Inflammatory macrophage treated with lipopolysaccharide for 1 hour (primary cell): Measurements from ENCODE around the gene G3BP1.
A peak's percentile ranks its signal among the peaks of the same experiment; 100 is the strongest.
"Not testable (repeated sequence)": the region's sequence is repeated elsewhere in the genome, so short reads cannot be mapped to it uniquely, and the experiment has no call there.

Experiments
- DNase-seq, 2 donors: peaks; one replicate each; pipeline ENCODE4 v3.0.0-alpha.2; 2020 to 2022

The G3BP1 gene

DNA sequence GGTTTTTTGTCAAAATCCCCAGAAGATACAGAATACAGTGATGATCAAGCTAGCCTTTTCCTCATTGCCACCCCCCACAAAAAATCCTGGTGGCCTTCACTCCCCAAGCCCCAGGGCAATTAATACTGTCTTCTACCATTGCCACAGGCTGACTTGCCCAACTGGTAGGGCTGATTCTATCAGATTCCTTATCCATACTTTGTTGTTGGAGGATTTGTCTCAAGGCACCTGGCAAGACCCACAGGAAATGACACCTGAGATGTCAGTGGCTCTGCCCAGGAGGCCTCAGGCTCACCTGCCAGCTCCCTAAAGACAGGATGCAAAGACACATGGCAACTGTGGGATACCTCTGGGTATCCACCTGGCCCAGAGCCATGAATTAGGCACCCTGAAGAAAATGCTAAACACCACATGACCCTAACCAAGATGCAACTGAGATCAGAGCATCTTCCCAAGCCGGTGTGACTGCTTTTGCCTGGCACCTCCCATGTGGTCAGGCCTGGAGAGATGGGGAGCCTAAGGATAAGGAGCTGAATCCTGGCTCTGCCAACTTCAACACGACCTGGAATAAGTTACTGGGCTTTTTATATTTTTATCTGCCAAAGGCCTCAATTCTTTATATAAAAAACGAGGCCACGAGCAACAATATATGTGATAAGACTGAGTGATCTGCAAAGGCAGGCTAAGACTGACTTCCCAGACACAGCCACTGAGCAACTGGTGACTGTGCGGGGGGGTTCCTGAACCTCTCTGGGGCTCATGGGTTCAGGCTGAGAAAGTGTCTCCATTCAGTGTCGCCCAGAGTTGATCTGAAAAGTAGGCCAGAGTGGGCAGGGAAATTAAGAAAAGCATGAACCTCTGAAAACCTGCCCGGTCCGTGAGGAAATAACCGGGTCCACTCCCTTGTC, 14.3 kb upstream of the G3BP1 start:
- peak; percentile 26 to 41 for DNase-seq

DNA sequence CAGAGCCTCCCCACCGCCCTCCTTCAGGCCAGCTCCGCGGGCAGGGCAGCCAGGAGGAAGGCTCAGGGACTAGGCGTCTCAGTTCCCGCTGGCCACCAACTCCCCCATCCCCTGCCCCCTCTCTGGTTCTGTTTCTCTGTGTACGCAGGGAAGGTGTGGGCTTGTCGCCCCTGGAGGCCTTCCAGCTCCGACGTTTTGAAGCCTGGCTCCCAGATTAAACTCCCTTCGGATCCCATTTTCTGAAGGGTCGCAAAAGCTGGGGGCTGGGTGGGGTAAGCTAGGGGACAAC, 13.7 kb upstream of the G3BP1 start:
- DNase-seq, result no peak

DNA sequence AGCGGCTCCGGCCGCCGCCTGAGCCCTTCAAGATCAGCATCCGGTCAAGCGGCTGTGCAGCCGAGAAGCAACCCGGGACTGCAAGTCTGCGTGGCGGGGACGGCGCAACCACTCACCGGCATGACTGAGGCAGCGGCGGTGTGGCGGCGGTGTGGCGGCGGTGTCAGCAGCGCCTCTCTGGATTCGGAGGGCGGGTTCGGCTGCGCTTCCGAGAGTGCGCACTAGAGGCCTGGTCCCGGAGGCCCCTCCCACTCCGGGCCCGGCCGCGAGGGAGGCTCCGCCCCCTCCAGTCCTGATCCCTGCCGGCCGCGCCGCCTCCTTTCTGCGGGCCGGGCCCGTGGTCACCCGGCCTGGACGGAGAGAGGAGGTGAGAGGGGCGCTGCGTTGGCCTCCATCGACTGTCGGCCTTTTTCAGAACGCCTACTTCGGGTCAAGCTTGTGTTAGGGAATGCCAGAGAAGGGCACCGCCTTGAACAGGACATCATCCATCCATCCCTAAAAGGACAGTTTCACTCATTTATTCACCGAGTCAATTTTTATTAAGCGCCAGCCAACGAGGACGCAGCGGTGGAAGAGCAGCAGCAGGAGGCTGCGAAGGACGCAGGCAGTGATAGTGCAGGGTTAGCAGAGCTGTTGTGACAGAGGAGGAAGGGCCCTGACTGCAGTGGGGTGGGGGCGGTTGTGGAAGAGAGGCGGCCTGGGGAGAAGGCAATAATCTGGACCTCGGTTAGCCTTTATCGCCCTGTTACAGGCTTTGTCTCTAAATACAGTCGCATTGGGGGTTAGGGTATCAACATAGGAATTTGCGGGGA, 13.1 kb upstream of the G3BP1 start, which contains the start of gene ATOX1:
TSS of gene ATOX1 (minus strand) at position 202 of the 812 bp plus-strand sequence. CDS start at position 122, 80 bp downstream.
- DNase-seq, result peak; percentile 88 to 94

DNA sequence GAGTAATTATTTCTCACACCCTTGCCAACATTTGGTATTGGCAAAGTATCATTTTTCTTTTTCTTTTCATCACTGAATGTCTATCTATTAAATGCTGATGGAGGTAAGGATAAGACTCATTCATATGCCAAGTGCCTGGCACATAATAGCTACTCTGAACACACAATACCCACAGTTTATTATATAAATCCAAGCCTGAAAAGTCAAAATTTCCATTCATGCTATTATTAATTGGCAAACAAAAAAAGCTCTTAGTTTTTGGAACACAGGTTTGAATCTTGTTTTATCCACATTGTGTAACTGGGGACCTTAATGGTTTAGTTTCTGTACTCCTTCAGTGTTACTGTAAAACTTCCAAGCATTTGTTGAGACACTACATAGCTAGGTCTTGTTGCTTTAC, 7.0 kb upstream of the G3BP1 start:
- no peak for DNase-seq

DNA sequence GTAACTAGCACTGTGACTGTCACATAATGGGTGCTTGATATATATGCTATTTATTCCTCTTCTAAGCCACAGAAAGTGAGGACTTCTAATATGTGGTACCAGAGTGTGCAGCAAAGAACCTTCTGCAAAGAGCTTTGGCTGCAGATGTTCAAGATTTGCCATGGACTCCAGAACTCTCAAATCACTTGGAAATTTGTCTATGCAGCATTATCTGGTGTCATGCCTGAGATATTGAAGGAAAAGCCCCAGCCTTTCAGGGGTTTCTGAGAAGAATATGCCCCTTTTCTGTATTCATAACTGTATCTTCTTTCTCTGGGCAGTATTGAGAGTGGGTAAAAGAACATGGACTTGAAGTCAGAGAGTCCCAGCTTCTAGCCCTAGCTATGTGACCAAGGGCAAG, 4.8 kb upstream of the G3BP1 start:
- no peak for DNase-seq

DNA sequence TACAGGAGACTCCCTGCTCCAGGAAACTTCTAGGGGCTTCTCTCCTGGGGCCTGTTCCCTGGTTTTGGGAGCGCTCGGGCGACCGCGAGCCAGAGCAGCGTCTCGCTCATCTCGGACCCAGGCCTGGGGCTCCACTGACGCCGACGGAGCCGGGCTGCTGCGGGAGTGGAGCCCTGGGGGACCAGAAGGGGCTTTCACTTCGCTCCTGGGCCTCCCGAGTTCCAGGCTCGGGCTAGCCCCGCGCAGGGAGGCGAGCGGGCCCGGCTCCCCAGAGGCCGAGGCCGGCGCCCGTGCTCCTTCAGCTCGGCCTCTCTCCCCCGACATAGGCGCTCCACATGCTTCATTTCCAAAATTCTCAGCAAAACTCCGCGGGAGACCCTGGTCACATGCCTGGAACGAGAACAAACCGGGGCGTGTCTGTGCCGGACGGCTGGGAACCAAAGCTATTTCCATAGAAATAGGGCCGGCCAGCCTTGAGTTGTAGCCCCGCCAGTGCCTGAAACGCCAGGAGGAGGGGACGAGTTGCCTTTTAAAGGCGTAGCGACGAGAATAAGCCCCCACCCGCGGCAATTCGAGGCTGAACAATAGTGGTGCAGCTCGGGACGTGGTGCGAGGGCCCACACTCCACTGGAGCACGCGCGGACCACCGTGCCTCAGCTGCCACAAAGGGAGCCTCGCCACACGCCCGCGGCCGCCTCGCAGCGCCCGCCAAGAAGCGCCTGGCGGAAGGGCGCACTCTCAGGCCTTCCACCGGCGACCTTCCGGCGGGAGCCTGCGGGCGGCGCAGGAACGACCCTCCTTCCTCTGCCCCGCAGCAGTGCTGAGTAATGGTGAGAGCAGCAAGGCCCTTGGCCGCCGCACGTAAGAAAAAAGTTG, 1.1 kb upstream of the G3BP1 start:
- DNase-seq, result peak; percentile 52 to 53

DNA sequence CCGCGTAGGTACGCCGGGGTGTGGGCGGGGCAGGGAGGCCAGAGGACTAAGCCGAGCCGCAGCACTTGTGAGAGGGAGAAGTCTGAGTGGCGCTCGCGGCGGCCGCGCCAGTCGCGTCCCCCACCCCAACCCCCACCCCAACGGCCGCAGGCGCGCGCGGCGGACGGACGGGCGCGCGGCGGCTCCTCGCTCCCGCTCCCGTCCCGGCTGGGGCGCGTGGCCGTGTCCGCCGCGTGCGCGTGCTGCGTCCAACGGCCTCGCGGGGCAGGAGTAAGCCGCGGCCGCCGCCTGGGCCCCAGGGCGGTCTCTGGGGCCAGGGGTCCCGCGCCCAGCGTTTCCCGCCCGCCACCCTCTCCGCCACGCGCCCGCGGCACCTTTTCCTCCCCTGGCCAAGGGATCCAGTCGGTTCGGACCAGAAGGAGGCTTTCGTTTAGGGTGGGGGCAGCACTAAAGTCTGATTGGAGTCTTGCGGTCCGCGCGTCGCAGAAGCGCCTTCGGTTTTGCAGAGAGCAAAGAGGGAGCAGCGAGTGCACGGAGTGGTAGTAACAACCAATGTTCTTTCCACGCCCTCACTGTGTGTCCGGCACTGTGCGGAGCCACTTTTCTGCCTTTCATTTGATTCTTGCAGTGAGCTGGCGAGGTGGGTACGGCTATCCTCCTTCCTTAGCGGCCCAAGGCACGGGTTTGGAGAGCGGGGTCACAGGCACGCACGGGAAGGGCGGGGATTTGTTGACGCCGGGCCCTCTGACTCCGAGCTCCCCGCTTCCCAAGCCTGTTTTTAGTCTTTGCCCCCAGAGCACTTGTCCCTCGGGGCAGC, 483 bp downstream of the G3BP1 start:
- DNase-seq, result peak in 1 of 2 donors; percentile 31

DNA sequence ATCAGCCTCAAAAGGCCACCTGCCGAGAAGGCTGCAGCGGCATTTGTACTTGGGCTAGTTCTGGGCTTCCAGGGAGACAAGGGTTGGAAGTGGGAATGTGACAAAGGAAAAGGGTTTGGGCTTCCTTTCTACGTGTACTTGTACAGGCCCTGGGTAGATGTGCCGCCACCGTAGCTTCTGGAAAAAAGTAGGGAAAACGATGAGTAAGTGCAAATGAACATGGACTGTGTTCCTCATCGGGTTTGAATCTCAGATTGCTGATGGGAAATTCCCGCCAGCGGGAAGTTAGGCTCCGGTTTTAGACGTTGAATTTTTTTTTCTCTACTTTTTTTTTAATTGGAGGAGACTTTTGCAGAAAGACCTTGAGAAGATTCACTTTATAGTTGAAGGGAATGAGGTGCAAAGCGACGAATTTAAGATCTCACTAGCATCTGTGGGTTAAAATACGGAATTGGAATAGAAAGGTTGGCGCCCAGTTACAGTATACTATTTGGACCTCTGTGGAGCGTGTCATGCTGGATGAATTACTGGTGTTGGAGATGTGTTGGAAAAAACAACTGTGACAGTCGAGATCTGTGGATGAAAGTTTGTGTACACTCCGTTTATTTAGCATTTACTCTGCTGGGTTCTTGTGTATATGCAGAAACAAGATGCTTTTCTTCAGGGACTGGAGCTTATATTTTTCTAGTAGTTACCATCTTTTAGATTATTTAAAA, 1.2 kb downstream of the G3BP1 start:
- DNase-seq, result peak; percentile 62 to 64

DNA sequence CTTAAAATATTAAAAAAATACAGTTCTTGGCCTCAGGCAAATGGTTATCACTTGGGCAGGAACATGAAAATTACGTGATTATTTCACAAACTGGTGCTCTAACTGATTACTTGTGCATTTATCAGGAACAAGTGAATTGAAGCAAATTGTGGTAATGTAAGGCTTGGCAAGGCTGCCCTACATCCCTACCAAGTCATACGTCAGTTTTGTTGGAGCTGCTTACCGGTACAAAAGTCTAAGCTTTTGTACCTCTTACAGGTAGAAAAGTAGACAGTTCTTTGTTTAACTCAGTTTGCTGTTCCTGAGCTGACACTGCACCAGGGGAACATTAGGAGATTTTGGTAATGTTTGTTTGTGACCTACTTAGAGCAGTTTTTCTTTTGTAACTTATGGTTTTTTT, 2.2 kb downstream of the G3BP1 start:
- DNase-seq, result no peak

DNA sequence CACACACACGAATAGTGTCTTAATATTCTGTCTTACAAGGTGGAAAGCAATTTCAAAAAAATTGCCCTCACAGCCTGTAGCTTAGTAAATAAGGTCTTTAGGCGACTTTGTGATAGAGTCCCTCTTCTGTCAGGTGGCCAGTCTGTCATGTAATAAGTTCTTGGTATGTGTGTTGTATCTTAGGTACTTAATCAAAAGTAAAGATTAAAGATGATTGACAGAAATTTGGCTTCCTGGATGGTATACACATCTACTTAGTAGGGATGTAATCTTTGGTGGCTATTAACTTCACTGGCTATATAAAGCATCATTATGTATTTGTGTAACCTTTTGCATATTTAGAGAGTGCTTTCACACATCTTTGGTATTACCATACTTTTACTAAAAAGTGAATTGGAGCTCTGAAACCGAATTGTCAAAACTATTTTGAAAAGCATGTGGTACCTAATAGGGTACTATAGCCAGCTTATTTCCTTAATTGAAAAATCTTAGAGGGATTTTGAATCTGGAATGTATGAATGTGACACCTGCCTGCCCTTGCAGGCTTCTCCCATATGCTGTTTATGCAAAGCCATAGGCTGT, 3.4 kb downstream of the G3BP1 start:
- no peak for DNase-seq

DNA sequence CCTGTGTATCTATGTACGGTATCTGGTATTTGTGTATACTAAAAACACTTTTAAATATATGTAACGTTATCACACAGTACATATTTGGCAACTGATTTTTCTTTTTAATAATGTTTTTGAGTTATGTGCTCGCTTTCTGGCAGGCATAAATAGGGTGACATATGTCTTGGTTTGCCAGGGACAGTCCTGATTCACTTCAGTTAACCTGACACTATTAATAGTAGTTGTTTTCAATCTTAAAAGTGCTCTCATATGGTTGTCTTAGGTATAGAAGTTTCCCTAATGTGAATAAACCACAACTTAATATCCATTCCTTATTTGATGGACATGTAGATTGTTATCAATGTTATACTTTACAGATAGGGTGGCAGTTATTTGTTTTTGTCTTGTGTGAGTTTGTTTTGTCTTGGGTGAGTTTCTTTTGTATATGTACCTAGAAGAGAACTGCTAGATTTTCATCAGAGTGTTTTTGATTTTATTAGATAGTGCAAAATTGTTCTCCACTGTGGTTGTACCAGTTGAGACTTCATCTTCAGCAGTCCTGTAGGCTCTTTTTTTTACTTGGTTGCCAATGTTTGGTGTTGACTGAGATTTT, 7.9 kb downstream of the G3BP1 start:
- no peak for DNase-seq

DNA sequence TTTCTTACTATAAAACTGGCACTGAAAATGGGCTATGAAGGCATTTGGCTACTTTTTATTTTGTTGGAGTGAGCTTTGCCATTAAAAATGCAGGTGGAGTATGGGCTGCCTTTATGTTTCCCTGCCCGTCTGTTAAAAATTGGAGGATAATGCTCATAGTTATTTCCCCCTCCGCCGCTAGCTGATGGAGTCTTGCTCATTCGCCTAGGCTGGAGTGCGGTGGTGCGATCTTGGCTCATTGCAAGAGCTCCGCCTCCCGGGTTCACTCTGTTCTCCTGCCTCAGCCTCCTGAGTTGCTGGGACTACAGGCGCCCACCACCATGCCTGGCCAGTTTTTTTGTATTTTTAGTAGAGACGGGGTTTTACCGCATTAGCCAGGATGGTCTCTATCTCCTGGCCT, 8.6 kb downstream of the G3BP1 start:
- DNase-seq, result no peak

DNA sequence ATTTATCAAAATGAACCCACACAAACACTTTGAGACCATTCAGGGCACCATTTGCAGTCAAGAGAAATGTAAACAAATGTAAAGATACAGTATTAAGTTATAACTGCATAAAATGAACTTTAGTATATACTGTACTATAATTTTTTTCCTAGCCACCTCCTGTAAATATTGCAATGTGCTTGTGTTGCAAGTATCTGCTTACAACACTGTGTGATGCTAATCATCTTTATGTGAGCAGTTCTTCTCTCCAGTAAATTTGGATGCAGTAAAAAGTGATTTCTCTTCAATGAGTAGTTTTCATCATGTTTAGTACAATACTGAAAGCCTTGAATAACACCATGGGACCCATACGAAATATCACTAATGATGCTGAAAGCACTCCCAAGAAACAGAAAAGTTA, 9.4 kb downstream of the G3BP1 start:
- DNase-seq, result peak in 1 of 2 donors; percentile 26

DNA sequence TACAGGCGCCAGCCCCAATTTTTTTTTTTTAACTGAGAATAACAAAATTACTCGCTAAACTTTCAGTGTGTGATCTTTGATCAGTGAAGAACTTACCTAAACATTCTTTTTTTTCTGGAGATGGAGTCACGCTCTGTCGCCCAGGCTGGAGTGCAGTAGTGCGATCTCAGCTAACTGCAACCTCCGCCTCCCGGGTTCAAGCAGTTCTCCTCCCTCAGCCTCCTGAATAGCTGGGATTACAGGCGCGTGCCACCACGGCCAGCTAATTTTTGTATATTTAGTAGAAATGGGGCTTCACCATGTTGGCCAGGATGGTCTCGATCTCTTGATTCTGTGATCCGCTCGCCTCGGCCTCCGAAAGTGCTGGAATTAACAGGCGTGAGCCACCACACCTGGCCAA, 11.9 kb downstream of the G3BP1 start:
- not testable (repeated sequence) for DNase-seq

DNA sequence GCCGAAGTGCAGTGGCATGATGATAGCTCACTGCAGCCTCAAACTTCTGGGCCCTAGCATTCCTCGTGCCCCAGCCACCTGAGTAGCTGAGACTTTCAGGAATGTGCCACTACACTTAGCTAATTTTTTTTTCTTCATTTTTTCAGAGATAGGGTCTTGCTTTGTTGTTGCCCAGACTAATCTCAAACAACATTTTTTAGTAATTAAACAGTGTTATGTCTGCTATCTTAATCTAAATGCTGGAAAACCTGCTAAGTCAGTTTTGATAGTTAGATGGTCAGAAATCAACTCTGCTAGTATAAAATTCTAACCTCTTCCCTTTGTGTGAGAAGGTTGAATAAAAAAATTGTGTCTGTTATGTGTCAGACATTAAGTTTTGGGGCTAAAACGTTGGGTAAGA, 12.4 kb downstream of the G3BP1 start:
- no peak for DNase-seq

DNA sequence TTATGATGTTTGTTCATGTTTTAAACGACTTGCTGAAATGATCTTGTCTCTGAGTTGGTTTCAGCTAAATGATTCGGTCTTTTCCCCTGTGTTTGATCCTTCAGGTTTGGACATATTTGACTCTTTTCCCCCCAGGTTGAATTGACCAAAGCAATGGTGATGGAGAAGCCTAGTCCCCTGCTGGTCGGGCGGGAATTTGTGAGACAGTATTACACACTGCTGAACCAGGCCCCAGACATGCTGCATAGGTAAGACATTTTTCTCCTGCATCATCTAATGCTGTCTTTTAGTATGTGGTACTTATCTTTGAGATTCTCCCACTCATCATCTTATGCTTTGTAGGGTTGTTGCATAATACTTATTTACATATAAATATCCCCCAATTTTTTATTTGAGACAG, 14.7 kb downstream of the G3BP1 start:
- no peak for DNase-seq

DNA sequence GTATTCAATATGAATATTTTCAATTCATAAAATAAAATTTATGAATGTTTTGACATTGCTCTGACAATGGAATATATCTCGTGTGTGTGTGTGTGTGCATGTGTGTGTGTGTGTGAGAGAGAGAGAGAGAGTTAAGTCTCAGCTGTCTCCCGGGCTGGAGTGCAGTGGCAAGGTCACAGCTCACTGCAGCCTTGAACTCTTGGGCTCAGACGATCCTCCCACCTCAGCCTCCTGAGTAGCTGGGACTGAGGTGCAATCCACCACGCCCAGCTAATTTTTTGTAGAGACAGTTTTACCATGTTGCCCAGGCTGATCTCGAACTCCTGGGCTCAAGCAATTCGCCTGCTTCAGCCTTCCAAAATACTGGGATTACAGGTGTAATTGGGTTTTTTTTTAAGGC, 16.1 kb downstream of the G3BP1 start:
- DNase-seq, result no peak

DNA sequence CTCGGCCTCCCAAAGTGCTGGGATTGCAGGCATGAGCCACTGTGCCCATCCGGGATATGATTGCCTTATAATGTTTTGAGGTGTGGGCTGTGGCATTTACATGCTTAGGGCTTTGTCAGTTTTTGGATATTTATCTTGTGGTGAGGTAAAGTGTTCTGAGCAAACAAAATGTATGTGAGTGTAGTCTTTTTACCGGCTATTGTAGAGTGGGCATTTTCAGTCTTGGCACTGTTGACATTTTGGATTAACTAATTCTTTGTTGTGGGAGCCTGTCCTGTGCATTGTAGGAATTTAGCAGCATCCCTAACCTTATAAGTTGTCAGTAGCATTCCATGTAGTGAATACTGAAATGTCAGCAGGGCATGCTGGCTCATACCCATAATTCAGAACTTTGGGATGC, 21.6 kb downstream of the G3BP1 start:
- no peak for DNase-seq

DNA sequence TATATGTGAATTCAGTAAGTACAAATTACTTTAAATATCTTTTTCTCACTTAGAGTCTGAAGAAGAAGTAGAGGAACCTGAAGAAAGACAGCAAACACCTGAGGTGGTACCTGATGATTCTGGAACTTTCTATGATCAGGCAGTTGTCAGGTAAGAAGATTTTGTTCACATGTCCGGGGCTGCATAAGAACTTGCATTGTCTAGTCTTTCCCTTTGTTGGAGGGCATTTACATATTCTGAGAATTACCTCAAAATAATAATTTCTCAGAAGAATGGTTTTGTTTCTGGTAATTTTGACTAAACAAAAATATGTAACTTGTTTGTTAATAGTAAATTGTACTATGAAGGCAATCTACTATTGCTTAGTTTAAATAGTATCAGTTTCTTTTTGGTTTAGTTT, 23.7 kb downstream of the G3BP1 start:
- no peak for DNase-seq

DNA sequence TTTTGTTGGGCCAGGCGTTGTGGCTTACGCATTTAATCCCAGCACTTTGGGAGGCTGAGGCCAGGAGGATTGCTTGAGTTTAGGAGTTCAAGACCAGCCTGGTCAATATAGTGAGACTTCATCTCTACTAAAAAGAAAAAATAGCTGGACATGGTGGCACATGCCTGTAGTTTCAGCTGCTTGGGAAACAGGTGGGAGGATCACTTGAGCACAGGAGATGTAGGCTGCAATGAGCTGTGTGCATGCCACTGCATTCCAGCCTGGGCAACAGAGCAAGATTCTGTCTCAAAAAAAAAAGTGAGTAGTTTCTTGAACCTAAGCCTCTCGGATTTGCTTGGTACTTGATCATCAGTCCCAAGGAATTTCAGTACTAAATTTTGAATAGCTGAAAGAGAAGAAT, 26.9 kb downstream of the G3BP1 start:
- DNase-seq, result peak in 1 of 2 donors; percentile 21

DNA sequence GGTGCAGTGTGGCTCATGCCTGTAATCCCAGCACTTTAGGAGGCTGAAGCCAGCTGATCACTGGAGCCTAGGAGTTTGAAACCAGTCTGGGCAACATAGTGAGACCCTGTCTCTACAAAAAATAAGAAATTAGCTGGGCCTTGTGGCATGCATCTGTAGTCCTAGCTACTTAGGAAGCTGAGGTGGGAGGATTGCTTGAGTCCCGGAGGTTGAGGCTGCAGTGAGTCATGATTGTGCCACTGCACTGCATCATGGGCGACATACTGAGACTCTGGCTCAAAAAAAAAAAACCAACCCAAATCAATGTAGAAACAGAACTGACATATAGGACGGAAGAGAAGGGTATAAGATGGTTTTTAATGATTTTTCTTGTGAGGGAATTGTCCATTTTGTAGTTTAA, 27.7 kb downstream of the G3BP1 start:
- peak in 1 of 2 donors; percentile 65 for DNase-seq
